ENCODE data around the gene CTIF.

CTIF gene

DNA sequence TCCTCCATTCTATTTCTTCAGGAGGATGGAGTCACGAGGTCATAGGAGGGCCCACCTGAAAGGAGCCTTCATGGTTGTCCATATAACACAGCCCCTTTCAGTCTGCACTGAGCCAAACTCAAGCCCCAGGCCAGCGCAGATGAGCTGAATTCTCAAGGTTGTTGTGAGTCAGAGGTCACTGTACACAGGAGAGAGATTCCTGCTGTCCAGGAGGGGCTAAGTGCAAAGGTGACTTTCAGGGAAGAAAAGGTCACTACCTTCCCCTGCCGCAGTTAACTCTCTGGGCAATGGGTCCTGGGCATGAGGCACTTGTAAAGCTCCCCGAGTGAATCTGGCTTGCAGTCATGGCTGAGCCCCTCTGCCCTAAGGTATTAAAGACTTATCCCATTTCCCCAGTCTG is 150.7 kb downstream of the CTIF start:
- DNase-seq: no peak

DNA sequence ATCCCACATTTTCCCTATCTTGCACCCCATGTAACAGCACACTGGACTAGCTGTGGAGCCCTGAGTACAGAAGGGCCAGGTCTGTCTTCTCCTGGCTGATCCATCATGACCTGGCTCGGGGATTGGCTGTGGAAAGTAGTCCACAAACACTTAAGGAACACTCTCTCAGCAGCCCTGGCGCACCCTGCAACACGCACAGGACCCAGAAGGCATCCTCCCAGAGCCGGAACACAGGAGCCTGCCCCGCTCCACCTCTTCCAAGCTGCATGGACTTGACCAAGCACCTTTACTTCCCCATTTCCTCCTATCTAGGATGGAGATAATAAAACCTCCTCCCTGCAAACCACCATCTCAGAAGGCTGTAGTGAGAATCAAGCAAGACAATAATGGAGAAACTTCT is 151.7 kb downstream of the CTIF start:
- DNase-seq: no peak

DNA sequence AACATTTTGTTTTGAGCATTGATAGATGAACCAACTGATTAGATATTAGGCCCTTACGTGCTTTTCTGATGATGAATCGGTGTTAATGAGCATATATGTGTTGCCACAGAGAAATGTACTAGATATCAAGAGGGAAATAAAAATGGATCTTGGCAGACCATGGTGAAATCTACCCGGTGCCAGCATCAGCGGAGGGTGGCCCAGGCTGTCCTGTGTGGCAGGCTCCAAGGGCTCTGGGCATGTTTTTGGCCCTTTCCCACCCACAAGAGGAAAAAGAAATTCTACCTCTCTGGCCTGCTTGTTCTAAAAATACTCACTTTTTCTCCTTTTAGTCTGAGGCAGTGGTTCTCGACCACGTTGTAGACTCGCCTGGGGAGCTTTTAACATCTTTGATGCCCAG is 154.2 kb downstream of the CTIF start:
- no peak for DNase-seq

DNA sequence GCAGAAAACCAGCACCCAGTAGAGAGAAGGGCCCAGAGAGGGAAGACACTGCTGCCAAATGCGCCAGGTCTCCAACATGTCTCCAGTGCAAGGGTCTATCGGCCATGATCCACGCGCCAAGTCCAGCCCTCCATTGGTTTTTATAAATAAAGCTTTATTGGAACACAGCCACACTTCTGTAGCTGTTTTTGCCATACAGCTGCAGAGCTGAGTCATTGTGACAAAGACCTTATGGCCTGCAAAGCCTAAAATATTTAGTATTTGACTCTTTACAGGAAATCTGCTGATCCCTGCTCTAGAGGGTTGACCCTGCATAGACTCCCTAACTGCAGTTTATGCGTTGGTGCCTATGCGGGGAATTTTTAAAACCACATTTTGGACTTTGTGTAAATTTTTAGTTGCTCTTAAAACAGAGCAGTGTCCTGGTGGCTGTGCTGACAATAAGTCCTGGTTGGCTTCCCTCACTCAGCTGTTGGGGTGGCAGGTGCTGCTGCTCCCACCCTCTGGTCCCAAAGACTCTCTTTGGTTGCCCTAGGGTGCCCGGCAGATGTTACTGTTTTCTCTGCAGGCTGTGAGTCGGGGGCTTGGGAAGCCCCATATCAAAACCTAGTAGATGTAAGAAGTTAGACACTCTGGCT is 154.9 kb downstream of the CTIF start:
- DNase-seq: no peak

DNA sequence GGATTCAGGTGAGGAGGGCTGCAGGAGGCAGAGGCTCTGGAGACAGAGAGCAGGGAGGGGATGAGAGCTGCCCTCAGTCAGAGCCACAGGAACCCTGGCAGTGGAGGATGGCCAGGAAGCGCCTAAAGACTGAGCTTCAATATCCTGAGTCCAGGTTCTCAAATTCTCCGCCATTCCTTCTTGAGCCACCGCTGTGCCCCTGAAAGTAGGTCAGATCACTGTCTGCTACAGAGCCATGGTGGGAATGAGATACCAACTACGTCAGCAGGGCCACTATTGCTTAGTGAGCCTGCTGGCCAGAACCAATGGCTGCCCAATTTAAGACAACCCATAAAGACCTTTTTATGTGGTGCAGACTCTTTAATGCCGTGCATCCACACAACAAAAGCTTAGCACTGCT is 155.5 kb downstream of the CTIF start:
- DNase-seq: no peak

DNA sequence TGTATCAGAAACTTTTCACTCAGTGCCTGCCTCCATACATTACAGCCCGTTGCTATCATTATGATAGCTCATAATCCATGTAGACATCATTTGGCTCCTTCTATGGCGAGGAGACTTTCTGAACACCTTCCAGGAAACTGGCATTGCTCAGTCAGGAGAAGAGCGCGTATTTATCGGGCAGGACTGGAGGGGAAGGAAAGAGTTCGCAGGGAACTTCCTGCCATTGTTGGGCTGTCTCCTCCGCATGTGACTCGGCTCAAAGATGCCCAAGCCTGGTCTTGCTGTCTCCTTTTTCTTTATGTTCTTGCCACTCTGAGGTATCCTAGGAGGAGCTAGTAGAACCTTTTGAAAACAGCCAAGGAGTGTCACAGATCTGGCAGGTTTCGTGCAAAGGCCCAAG is 156.8 kb downstream of the CTIF start:
- DNase-seq: no peak

DNA sequence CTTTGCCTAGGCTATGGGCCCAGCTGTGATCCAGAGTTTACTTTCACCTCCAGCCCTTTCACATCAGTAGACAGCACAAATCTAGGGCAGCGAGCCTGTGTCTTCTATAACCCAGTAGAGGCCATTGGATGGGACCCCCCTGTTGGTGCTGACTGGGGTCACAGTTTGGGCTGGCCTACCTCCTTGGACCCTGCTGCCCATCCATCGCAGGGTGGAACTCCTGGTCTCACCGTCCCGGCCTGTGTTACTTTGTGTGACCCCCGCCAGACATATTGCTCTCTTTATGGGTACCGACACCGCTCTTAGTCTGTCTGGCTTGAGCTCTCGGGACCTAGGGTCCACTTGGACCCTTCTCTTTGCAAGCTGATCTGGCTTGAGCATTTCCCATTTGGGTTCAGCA is 157.4 kb downstream of the CTIF start:
- DNase-seq: no peak

DNA sequence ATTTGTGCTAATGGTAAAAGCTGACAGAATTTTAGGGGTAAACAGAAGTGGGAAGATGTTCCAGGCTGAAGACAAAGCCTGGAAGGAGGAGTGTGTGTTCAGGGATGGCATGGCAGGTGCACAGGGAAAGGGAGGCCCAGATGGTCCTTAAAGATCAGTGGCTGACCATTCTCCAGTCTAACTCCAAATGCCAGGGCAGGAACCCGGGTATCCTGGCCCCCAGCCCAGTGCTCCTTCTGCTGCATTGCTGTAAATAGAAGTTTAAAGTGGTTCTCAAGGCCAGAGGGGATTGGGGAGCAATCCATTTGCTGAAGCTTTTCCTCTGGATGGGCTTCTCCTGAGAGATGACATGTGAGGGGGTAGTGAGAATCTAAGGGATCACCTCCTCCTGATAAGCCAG is 158.6 kb downstream of the CTIF start:
- no peak for DNase-seq

DNA sequence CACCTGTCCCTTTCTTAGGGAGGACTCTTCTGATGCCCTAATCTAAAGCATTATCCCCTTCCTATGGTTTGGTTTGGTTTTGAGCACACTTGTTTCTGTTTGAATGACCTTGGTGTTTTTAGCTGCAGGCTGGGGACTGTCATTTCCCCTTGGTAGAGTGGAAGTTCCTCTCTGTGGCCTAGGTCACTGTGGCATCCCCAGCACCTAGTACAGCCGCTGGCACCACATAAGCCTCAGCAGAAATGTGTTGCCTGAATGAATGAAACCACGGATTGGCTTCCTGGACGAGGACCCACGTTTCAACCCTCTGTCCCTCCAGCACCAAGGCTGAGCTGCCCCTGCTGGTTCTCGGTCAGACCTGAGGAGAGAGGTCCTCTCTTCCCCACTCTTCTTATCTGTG is 159.9 kb downstream of the CTIF start:
- DNase-seq: no peak

DNA sequence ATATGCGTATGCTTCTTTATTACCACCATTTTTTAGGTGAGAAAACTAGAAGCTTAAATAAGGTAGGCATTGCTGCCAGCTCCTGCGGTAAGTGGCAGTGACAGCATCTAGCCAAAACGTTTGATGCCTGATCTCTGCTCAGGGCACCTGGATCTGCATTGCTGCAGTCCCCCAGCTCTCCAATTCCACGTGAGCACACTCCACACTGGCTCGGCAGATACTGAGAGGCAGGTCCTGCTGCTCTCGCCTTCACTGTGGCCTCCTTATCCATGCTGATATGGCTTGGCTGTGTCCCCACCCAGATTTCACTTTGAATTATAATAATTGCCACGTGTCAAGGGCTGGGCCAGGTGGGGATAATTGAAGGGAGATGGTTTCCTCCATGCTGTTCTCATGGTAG is 160.9 kb downstream of the CTIF start:
- no peak for DNase-seq

DNA sequence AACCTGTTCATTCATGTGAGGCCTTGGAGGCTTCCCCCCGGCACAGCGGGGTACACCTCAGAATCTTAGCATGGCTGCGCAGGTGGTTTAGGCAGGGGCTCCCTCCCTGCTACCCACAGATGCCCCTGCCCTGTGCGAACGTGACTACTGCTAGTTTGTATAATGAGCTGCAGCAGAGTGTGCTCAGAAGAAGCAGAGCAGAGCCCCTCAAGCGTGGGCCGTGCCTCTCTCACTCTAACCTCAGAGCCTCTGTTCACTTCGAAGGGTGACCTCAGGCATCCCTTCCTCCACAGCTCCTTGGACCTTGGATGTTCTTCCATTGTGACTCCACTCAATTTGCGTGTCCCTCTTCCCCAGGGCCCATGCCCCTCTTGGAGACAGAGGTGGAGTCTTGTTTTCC is 161.6 kb downstream of the CTIF start:
- DNase-seq: no peak

DNA sequence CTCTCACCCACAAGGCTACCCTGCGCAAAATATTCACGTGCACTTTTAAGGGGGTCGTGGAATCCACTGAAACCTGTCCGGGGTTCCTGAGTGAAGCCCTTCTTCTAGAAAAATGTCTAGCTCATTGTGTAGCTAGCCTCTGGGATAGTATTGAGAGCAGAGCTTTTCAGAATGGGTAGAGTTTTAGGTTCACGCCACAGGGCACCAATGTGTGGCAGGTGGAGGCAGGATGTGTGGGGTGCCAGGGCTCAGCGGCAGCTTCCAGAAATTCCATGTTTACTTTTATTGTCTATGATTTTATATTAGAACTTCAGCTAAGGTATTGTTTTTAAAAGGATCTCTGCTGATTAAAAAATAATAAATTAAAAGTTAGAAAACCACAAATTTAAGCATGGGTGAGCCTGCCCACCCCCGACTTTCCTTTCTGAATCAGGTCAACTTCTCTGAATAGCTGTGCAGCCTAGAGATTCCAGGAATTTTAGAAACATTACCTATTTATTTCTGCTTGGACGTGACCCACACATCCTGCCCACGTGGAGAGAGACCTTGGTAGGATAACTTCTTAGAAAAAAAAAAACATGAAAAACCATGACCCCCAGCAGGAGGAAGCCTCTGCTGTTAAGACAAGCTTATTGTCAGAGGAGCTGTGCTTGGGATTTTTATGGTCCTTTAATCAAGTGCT is 163.7 kb downstream of the CTIF start:
- DNase-seq: no peak

DNA sequence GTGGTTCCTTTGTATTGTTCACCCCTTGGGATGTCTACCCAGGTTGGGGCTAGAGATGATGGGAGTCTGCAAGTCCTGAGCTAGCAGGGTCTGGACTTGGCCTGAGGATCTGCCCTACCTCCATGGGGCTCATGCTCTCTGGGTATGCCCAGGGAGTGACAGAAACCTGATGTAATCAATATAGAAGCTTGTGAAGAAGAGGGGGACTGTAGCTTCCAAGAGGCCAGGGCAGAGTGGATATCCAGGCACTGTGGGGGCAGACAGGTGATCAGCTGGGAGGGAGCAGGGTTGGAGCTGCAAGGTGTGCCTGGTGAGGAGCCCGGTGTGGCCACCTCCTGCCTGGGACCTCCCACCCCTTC is 164.2 kb downstream of the CTIF start:
- DNase-seq: no peak

DNA sequence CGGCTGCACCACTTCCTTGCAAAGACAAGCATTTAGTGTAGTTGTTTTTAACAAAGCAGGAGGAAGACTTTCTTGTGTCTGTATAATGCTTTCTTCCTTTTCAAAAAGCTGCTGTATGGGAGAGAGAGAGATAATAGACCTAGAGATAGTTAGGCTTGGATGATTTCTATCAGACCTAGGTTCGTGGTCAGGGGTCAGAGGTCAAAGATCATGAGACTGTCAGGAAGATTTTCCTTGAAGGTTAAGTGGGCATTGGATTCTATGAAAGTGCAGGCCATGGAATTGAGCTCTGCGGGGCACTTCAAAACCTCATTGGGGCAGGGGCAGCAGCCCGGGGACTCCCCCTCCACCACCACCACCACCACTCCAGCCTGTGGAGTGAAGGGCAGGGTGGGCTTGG is 164.6 kb downstream of the CTIF start:
- no peak for DNase-seq

DNA sequence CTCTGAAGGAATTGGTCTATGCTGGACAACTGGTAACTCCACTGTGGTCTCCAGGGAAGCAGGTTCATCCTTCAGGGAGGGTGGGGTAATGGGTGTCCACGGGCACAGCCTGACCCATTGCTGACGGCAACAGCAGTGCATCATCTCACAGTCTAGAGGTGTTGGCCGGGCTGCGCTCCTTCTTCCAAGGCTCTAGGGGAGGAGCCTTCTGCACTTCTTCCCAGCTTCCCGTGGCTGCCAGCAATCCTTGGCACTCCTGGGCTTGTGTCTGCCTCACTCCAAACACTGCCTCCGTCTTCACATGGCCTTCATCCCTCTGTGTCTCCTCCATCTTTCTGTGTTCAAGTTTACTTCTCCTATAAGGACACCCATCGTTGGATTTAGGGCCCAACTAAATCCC is 166.2 kb downstream of the CTIF start:
- DNase-seq: no peak

DNA sequence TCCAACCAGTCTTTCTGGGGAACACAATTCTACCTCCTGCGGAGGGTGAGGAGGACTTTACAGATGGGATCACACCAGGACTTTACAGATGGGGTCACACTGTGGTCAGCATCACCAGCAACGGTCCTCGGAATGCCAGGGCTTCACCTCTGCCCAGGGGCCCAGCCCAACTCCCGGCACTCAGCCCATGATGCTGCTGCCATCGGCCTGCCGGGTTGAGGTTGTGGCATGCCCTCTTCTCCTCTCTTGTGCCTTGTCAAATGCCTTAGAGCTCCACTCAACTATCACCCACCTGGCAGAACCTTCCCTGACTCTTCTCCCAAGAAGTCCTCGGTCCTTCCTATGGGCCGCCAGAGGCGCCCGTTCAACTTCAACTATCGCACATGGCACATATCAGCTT is 166.7 kb downstream of the CTIF start:
- DNase-seq: no peak

DNA sequence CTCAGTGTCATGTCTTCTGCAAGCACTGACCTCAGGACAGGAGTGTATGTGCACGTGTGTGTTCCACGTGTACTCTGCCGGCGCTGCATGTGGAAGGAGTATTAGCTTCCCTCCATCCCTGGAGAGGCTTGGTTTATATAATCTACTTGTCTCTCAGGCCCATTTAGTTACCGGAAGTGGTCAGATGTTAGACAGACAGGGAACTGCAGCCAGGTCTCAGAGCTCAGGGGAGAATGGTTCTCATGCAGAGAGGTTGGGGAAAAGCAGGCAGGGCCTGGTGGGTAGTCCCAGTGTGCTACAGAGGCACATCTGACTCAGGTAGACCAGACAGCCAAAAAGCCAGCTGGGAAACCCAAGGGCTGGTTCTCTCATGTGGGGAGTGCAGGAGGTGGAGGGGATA is 167.9 kb downstream of the CTIF start:
- DNase-seq: no peak

DNA sequence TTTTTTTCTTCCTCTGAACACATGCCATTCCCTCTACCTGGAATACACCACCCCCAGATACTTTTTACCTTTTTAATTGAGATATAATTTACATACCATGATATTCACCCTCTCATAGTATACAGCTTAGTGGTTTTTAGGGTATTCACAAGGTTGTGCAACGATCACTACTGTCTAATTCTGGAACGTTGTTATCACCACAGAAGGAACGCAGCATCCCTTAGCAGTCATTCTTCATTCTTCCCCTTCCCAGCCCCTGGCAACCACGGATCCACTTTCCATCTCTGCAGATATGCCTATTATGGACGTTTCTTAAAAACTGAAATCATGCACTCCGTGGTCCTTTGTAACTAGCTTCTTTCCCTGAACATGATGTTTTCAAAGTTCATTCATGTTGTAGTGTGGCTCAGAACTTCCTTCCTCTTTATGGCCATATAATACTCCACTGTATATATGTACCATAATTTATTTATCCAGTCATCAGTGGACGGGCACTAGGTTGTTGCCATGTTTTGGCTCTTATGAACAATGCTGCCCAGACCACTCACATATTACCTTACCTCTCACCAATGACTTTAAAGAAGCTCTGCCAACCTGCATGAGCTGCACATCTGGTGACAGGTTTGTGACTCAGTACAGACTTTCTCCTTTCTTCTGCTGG is 168.9 kb downstream of the CTIF start:
- DNase-seq: no peak

DNA sequence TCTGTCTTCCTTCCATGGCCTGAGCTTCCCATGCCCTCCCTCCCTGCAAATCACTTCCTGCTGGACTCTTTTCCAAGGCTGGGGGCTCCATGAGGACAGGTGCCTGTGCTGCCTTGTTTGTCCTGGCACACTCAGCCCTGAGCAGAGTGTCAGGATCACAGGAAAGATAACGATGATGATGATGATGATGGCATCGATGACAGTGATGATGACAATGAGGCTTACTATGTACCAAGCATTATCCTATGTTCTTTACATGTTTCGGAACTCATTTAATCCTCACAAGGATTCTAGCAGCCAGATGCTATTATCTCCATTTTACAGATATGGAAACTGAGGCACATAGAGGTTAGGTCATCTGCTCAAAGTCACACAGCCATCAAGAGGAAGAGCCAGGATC is 170.0 kb downstream of the CTIF start:
- DNase-seq: no peak

DNA sequence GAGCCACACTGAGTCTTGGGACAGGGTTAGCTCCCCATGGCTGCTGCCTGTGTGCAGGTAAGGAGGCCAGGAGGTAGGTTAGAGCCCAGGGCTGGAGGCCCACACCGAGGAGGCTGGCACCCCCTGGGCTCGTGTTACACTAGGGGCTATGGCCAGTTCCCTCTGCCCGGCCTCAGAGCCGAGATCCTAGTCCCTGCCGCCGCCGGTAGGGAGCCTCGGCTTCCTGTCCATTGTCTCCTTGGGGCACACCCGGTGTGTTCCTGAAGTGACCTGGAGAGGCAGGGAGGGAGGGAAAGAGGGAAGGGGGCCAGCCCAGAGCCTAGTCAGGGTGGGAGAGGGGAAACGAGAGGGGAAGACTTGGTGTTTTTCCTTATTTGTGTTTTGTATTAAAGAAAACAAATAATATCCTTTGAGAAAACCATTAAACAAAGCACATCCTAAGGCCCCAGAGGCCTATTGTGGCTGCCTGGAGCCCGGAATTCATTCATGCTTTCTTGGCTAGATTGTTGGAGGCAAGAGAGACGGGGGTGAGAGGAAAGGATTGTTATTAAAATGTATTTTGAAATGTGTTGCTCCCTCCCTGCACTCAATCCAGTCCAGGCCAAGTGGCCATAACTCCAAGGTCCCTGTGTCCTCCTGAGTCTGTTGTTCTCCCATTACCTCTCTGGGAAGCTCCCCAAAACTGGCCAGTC is 170.7 kb downstream of the CTIF start:
- no peak for DNase-seq

DNA sequence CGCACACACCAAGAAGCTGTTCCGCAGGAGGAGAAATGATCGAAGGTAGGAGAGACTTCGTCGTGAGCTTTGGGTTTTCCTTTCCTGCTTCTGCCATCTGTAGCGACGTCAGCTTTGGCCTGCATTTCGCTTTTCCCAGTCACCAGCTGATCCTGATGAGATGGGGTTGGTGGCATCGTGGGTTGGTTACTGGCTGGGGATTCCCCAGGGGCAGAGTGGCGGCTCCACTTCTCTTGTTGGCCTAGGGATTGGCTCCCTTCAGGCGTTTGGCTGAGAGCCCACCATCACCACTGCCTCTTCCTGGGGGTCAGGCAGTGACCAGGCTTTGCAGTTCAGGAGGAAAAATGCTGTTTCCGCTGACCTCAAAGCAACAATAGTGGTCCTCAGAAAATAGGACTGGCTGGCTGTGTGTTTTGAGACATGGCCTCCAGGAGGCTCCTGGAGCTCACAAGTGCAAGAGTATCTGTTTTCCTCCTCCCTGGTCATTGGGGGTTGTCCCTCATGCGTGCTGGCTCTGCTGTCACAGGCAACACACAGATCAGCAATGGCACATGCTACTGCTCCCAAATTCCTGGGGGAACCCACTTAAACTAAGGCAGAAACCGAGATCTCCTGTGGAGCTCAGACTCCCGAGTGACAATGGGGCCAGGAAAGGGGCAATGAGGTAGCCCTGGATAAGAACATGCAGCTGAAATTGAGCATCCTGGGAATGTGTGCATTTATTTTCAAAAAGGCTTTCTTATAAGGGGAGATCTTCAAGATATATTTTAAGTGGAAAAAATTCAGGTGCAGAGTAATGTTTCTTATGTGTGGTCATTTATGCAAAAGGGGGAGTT is 173.0 kb downstream of the CTIF start:
- DNase-seq: no peak

DNA sequence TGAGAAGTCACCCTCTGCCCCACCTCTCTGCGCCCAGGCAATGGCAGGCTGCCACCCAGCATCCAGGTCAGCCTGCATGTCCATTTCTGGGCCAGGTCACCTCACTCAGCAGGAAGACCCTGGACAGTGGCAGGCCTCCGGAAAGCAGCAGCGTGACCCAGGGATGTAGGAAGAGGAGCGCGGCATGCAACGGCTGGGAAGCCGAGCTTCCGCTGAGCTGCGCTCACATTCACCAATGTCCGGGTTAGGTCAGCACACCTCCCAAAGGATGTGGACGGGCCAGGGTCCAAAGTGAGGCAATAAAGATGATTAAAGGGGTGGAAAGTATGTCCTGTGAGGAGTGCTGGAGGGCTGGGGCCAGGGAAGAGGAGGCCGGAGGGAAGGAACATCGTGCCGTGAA is 174.5 kb downstream of the CTIF start:
- DNase-seq: no peak

DNA sequence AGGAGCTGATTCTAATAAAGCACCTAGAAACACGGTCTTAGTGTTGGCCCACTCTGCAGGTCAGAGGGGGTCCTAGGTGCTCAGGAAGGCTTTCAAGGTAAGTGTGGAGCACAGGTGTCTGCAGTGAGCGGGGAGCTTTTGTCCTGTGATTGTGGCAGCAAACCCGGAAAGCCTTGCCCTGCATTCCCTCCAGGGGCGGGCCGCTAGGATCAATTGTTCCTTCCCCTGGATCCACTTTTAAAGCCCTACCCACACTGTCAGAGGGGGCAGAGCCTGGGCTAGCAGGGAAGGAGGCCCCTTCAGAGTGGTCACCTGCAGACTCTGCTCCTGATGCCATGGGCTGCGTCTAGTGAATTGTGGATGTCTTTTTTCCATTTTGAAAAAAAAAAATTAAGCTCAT is 176.0 kb downstream of the CTIF start:
- no peak for DNase-seq

Data from activated CD4-positive, alpha-beta T cell treated with anti-CD3 and anti-CD28 coated beads, Interleukin-2, amount 50 U/mL, for 48 hours (primary cell).